OCI-M1 (cell line): ENCODE data around the gene RELN.
A peak's percentile ranks its signal among the peaks of the same experiment; 100 is the strongest.
"Not testable (repeated sequence)": the region's sequence is repeated elsewhere in the genome, so short reads cannot be mapped to it uniquely, and the experiment has no call there.

Experiments
- DNase-seq: peaks from one replicate; lab custom pipeline; 2025; lab: John Stamatoyannopoulos, UW

Gene RELN

GRCh38 chr7:103833401-103833800 is 156.1 kb downstream of the RELN start:
- no peak for DNase-seq

- DNase-seq: no peak
These were observed 157.0 kb downstream of the RELN start for GRCh38 chr7:103832438-103832837.

- peak; percentile 1 for DNase-seq
These were observed 165.2 kb downstream of the RELN start for GRCh38 chr7:103824251-103824650.

- DNase-seq: no peak
These were observed 166.4 kb downstream of the RELN start for GRCh38 chr7:103823084-103823483.

GRCh38 chr7:103821092-103821491 is 168.4 kb downstream of the RELN start:
- no peak for DNase-seq

GRCh38 chr7:103815972-103816371 is 173.5 kb downstream of the RELN start:
- DNase-seq: not testable (repeated sequence)

- DNase-seq: no peak
These were observed 175.5 kb downstream of the RELN start for GRCh38 chr7:103813970-103814369.

- DNase-seq: no peak
These were observed 177.5 kb downstream of the RELN start for GRCh38 chr7:103811997-103812396.

GRCh38 chr7:103811290-103811689 is 178.2 kb downstream of the RELN start:
- no peak for DNase-seq

- DNase-seq: no peak
These were observed 179.2 kb downstream of the RELN start for GRCh38 chr7:103810112-103810744.

- DNase-seq: no peak
These were observed 180.0 kb downstream of the RELN start for GRCh38 chr7:103809229-103809994.

- no peak for DNase-seq
These were observed 184.1 kb downstream of the RELN start for GRCh38 chr7:103805346-103805745.

GRCh38 chr7:103803631-103804030 is 185.8 kb downstream of the RELN start:
- no peak for DNase-seq

- DNase-seq: no peak
These were observed 190.2 kb downstream of the RELN start for GRCh38 chr7:103799298-103799697.

- no peak for DNase-seq
These were observed 191.7 kb downstream of the RELN start for GRCh38 chr7:103797647-103798307.

GRCh38 chr7:103796327-103796962 is 193.0 kb downstream of the RELN start:
- no peak for DNase-seq

- no peak for DNase-seq
These were observed 193.7 kb downstream of the RELN start for GRCh38 chr7:103795787-103796186.

GRCh38 chr7:103795107-103795506 is 194.4 kb downstream of the RELN start:
- DNase-seq: no peak

GRCh38 chr7:103794424-103794823 is 195.0 kb downstream of the RELN start:
- DNase-seq: no peak

- DNase-seq: no peak
These were observed 195.8 kb downstream of the RELN start for GRCh38 chr7:103793614-103794013.

- no peak for DNase-seq
These were observed 197.6 kb downstream of the RELN start for GRCh38 chr7:103791894-103792293.

GRCh38 chr7:103787041-103787440 is 202.4 kb downstream of the RELN start:
- DNase-seq: not testable (repeated sequence)
